ENCODE measurements around the gene HIVEP3.

DNA sequence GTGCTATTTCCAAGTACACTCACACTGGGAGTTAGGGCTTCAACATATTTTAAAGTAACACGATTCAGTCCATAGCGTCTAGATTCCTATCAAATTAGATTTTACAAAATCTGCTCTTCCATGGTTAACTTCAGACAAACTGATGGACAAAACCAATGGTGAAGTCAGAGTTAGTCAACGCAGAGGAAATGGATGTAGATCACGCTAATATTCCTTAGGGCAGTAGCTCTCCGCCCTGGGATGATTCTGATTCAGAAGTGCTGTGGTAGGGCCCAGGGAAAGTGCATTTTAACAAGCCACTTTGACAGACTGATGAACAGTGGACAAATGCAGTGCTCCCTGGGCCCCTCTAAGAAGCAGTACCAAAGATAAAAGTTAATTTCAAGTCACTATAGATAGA lies 83.2 kb downstream of the HIVEP3 start:
- TF ChIP-seq, protein P1, sequence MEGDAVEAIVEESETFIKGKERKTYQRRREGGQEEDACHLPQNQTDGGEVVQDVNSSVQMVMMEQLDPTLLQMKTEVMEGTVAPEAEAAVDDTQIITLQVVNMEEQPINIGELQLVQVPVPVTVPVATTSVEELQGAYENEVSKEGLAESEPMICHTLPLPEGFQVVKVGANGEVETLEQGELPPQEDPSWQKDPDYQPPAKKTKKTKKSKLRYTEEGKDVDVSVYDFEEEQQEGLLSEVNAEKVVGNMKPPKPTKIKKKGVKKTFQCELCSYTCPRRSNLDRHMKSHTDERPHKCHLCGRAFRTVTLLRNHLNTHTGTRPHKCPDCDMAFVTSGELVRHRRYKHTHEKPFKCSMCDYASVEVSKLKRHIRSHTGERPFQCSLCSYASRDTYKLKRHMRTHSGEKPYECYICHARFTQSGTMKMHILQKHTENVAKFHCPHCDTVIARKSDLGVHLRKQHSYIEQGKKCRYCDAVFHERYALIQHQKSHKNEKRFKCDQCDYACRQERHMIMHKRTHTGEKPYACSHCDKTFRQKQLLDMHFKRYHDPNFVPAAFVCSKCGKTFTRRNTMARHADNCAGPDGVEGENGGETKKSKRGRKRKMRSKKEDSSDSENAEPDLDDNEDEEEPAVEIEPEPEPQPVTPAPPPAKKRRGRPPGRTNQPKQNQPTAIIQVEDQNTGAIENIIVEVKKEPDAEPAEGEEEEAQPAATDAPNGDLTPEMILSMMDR (IDR thresholded peaks at IDR 0.05) = no peak
- TF ChIP-seq POLR2A (IDR thresholded peaks at IDR 0.05) = no peak

All from esophagus squamous epithelium (tissue), 4 donors.